Fibroblast of mammary gland (primary cell): ENCODE measurements around the gene PPP2R3C.

Experiments used
- DNase-seq: peaks from one replicate; pipeline ENCODE4 v3.0.0-alpha.2; 2010; ENCODE audit warnings: low read depth
- H3K4me3 ChIP-seq: 2 replicates; pipeline ENCODE4 v1.5.1; 2011; ENCODE audit warnings: low read depth, mild to moderate bottlenecking, low read length, moderate library complexity; ENCODE audit not compliant: control insufficient read depth
- TF ChIP-seq, protein P1 (sequence below): conservative IDR thresholded peaks from 2 replicates; pipeline ENCODE4 v1.5.1; 2011; ENCODE audit warnings: low read depth, low read length, inconsistent platforms; ENCODE audit not compliant: control insufficient read depth, insufficient read depth

Gene PPP2R3C

DNA sequence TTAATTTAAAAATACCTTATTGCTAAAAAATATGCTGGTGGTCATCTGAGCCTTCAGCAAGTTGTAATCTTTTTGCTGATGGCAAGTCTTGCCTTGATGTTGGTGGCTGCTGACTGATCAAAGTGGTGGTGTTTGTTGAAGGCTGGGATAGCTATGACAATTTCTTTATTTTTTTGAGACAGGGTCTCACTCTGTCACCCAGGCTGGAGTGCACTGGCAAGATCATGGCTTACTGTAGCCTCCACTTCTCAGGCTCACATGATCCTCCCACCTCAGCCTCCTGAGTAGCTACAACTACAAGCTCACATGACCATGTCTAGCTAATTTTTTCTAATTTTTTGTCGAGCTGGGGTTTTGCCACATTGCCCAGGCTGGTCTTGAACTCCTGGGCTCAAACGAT lies 25.4 kb upstream of the PPP2R3C start:
- TF ChIP-seq, protein P1, sequence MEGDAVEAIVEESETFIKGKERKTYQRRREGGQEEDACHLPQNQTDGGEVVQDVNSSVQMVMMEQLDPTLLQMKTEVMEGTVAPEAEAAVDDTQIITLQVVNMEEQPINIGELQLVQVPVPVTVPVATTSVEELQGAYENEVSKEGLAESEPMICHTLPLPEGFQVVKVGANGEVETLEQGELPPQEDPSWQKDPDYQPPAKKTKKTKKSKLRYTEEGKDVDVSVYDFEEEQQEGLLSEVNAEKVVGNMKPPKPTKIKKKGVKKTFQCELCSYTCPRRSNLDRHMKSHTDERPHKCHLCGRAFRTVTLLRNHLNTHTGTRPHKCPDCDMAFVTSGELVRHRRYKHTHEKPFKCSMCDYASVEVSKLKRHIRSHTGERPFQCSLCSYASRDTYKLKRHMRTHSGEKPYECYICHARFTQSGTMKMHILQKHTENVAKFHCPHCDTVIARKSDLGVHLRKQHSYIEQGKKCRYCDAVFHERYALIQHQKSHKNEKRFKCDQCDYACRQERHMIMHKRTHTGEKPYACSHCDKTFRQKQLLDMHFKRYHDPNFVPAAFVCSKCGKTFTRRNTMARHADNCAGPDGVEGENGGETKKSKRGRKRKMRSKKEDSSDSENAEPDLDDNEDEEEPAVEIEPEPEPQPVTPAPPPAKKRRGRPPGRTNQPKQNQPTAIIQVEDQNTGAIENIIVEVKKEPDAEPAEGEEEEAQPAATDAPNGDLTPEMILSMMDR: no peak
- no peak overlapping the region for H3K4me3 ChIP-seq
- DNase-seq: no peak

DNA sequence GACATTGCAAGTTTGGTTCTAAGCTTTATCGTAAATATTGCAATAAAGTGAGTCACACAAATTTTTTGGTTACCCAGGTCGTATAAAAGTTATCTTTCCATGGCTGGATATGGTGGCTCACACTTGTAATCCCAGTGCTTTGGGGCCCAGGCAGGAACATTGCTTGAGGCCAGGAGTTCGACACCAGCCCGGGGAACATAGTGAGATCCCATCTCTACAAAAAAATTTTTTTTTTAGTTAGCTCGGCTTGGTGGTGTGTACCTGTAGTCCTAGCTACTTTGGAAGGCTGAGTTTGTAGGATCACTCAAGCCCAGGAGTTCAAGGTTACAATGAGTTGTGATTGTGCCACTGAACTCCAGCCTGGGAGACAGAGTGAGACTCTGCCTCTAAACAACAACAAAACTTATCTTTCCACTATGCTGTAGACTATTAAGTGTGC lies 24.9 kb upstream of the PPP2R3C start:
- H3K4me3 ChIP-seq: no peak overlapping the region
- DNase-seq: no peak
- TF ChIP-seq, protein P1: no peak

DNA sequence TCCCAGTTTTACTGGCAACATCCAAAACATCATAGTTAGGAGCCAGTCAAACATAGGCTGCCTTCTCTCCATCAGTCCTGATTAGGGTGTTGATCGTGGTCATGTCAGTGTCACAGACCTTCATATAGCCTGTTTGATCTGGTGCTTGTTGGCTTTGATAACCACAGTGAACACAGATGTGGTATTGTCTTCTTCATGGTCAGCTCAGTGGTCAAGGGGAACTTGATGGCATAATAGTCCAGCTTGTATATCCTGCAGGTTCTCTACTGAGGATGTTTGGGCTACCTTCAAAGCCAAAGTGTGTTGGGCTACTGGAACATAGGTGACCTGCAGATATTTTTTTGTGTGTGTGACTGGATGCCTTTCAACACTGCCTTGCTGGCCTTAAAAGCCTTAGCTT lies 22.2 kb upstream of the PPP2R3C start:
- DNase-seq: no peak

DNA sequence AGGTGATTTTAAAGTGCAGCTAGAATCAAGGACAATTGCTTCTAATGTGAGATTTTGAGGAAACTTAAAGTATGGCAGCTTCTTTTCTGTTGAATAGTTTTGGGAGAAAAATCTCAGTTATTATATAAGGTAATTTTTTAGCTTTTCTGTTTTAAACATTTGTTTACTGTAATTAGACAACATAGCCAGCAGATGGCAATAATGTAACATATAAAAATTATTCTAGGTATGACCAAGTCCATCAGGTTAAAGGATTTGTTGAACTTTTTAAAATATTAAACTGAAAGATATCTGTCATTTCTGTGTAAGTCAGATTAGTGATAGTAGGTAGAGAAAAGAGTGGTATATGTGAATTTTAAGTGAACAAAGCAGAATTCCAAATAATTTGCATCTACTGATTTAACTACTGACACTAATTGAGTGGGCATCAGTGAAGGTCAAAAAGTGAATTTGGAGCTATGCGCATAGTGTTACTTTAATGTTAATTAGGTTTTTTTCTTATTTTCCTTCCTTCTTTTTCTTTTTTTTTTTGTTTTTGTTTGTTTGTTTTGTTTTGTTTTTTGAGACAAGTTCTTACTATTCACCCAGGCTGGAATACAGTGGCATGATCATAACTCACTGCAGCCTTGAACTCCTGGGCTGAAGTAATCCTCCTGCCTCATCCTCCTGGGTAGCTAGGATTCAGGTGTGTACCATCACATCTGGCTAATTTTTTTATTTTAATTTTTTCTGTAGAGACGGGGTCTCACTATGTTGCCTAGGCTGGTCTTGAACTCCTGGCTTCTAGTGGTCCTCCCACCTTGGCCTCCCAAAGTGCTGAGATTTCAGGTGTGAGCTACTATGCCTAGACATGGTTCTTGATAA lies 19.2 kb upstream of the PPP2R3C start:
- peak; percentile 49 for DNase-seq

More for the DNA sequence above, 22.2 kb upstream of the PPP2R3C start:
- TF ChIP-seq, protein P1: no peak
- no peak overlapping the region for H3K4me3 ChIP-seq

DNA sequence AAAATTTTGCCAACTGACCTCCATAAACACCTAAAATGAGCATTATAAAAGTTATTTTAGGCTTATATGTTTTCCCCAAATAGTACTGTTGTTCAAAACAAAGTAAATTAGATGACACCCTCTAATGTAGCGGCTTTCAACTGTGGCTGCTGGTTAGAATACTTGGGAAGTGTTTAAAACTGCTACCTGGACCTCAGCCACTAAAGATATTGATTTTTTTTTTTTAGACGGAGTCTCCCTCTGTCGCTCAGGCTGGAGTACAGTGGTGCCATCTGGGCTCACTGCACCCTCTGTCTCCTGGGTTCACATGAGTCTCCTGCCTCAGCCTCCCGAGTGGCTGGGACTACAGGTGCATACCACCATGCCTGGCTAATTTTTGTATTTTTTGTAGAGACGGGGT lies 16.8 kb upstream of the PPP2R3C start:
- TF ChIP-seq, protein P1: no peak
- DNase-seq: no peak
- no peak overlapping the region for H3K4me3 ChIP-seq

More for the DNA sequence above, 19.2 kb upstream of the PPP2R3C start:
- H3K4me3 ChIP-seq: no peak overlapping the region
- TF ChIP-seq, protein P1: peak; percentile 18

DNA sequence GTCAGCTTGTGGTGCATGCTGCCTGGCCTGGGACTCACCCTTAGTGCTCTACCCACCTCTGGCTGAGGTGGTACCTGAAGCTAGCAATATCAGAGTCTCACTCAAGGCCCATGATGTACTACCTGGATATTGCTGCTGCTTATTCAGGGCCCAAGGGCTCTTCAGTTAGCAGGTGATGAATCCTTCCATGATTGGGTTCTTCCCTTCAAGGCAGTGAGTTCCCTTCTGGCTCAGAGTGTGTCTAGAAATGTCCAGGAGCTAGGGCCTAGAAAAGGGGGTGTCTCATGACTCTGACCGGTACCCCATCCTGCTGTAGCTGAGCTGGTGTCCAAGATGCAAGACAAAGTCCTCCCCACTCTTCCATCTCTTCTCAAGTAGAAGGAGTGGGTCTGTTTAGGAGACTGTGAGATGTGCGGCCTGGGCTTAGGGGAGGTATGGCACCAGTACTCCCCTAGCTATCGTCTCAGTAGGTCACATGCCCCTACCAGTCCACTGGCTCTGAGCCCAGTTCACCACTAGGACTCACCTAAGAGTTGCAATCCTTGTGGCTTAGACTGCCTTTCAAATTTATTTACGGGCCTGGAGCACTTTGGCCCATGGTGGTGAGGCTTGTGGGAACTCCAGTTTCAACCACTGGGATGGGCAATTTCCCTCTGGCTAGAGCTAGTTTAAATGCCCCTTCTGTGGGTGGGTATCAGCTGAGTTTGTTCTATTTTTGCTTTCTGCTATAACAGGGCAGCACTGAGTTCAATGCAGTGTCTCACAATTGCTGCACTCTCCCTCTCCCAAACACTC lies 12.7 kb upstream of the PPP2R3C start:
- H3K4me3 ChIP-seq: no peak overlapping the region
- TF ChIP-seq, protein P1: no peak
- DNase-seq: no peak
